ENCODE measurements around the gene FKBP5.
A peak's percentile ranks its signal among the peaks of the same experiment; 100 is the strongest.
"Not testable (repeated sequence)": the region's sequence is repeated elsewhere in the genome, so short reads cannot be mapped to it uniquely, and the experiment has no call there.

FKBP5 gene

DNA sequence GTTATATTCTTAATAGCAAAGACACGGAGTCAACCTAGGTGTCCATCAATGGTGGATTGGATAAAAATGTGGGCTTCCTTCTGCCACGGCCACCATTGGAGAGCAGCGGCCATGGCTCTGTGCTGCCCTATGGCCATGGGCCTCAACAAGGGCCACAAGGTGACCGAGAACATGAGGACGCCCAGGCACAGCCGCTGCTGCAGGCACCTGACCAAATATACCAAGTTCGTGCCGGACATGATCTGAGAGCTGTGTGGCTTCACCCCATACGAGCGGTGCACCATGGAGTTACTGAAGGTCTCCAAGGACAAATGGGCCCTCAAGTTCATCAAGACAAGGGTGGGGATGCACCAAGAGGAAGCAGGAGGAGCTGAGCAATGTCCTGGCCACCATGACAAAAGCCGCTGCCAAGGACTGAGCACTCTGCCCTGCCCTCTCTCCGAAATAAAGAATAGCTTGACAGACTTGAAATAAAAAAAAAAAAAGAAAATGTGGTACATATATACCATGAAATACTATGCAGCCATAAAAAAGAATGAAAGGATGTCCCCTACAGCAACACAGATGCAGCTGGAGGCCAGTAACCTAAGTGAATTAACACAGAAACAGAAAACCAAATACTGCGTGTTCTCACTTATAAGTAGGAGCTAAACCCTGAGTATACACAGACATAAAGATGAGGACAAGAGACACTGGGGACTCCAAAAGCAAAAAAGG lies 81.0 kb downstream of the FKBP5 start:
- ATAC-seq (replicated peaks; ENCODE audit: extremely low read depth, poor library complexity, severe bottlenecking), result no peak
- H3K27ac Mint-ChIP-seq (ENCODE audit: low read depth), result no peak overlapping the region
- no peak for DNase-seq (ENCODE audit: low spot score in 2 of 2)

DNA sequence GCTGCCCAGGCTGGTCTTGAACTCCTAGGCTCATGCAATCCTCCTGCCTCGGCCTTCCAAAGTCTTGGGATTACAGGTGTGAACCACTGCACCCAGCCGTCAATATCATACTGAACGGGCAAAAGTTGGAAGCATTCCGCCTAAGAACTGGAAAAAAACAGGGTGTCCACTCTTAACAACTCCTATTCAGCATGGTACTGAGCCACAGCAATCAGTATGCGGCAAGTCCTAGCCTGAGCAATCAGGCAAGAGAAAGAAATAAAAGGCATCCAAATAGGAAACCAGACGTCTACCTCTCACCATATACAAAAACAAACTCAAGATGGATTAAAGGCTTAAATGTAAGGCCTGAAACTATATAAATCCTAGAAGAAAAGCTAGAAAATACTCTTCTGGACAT lies 83.1 kb downstream of the FKBP5 start:
- H3K27ac Mint-ChIP-seq (ENCODE audit: low read depth), result no peak overlapping the region
- H3K36me3 Mint-ChIP-seq (ENCODE audit: insufficient read depth), result peaks cover 13% of the 10 kb centered on the region
- H3K27me3 Mint-ChIP-seq, result no peaks in the 10 kb centered on the region
- peaks cover 65% of the 10 kb centered on the region for H3K4me1 Mint-ChIP-seq
- no peaks in the 10 kb centered on the region for H3K9me3 Mint-ChIP-seq
- no peak for DNase-seq (ENCODE audit: low spot score in 2 of 2)
- no peak for ATAC-seq (replicated peaks; ENCODE audit: extremely low read depth, poor library complexity, severe bottlenecking)
- peak overlapping the region; percentile 53 for H3K4me3 Mint-ChIP-seq

More for the DNA sequence above, 81.0 kb downstream of the FKBP5 start:
- Mint-ChIP-seq H3K27me3 (no peaks in the 10 kb centered on the region), H3K36me3 (ENCODE audit: insufficient read depth) (peaks cover 14% of the 10 kb centered on the region), H3K4me3 (no peak overlapping the region), H3K9me3 (no peaks in the 10 kb centered on the region), H3K4me1 (peaks cover 65% of the 10 kb centered on the region)

DNA sequence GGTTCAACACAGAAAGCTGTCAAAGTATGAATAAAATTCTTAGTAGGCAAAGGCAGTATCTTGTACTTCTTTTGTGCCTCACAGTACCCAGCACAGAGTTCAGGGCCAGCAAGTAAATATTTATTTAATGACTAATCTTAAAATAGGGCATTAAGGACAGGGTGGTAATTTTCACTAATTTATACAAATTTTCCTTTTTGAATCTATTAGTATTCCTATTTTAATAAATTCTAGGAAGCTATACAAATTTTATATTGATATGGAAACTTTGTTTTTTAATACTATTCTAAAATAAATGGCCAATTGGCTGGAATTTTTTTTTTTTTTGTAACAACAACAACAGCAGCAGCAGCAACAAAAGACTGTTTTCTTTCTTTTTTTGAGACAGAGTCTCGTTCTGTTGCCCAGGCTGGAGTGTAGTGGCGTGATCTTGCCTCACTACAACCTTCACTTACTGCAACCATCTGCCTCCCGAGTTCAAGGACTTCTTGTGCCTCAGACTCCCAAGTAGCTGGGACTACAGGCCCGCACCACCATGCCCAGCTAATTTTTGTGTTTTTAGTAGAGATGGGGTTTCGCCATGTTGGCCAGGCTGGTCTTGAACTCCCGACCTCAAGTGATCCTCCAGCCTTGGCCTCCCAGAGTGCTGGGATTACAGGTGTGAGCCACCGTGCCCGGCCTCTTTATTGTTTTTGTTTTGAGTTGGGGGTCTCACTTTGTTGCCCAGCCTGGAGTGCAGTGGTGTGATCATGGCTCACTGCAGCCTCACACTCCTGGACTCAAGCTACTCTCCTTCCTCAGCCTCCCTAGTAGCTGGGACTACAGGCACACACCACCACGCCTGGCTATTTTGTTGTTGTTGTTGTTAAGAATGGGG lies 85.2 kb downstream of the FKBP5 start:
- DNase-seq (ENCODE audit: low spot score in 2 of 2) (no peak), ATAC-seq (replicated peaks; ENCODE audit: extremely low read depth, poor library complexity, severe bottlenecking) (no peak)
- Mint-ChIP-seq H3K36me3 (ENCODE audit: insufficient read depth) (peaks cover 9% of the 10 kb centered on the region), H3K9me3 (no peaks in the 10 kb centered on the region), H3K4me1 (peaks cover 67% of the 10 kb centered on the region), H3K27ac (ENCODE audit: low read depth) (peak overlapping the region; percentile 81), H3K4me3 (peak overlapping the region; percentile 73), H3K27me3 (no peaks in the 10 kb centered on the region)

DNA sequence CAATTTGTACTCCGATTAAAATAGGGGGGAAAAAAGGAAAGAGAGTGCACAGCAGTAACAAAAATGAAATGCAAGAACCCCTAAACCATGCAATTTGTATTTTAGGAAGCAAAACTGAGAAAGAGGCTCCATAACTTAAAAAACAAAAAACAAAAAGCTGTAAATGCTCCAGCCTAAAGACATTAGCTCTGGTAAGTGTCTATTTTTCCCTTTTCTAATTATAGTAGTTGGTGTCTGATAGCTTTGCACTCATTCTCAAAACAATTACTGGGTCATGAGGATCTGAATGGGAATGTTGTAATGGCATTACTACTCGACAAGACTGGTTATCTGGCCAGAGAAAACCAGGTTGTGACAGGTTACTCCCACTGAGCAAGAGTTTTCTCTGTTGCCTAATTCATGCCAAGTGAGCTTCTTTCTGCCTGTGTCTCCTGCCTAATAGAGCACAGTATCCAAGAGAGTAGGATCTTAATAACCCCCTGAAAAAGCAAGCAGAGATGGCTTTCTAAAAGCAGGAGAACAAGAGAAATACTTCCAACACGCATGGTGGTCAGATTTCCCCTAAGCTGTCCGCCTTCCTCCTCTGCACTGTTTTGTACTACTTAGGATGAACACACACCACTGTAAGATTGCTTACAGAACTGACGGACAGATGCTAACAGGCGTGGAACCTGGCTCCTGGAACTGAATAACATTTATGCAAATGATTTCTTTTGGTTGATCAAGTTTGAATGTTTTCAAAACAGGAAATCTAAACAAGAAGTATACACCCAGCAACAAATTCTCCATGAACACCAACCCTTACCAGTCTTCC lies 86.4 kb downstream of the FKBP5 start:
- Mint-ChIP-seq H3K27me3 (no peaks in the 10 kb centered on the region), H3K4me1 (peaks cover 61% of the 10 kb centered on the region), H3K27ac (ENCODE audit: low read depth) (peak overlapping the region; percentile 81), H3K9me3 (no peaks in the 10 kb centered on the region), H3K36me3 (ENCODE audit: insufficient read depth) (peaks cover 7% of the 10 kb centered on the region), H3K4me3 (peak overlapping the region; percentile 73)
- DNase-seq (ENCODE audit: low spot score in 2 of 2) (no peak), ATAC-seq (replicated peaks; ENCODE audit: extremely low read depth, poor library complexity, severe bottlenecking) (peak; percentile 7)

DNA sequence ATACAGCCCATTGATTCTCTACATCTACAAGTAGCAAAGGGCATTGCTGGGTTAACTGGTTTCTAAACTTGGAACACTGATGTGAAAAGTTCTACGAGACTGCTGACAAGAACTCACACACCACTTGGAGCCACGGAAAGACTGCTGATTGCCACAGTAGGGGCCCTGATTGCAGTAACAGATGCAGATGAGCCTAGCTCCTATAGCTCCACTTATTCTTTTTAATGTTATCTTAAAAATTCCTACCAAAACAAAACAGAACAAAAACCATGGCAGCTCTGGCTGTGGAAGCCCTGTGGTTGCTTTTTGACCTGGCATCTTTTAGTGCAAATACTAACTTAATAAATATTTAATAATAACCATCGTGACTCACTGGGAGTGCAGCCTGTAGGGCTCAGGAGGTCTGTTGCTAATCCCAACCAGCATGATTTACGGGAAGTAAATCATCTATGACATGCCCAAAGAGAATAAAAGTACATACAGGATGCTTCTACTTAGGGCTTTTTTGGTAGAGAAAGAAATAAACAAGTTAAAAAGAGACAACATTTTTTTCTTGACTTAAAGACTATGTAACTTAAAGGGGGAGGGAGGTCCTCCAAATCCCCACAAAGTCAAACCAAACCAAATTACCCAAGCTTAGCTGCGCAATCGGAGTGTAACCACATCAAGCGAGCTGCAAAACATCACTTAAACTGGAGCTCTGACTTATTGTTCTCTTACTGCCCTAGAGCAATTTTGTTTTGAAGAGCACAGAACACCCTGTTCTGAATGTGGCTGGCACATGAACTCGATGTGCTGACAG lies 87.2 kb downstream of the FKBP5 start:
- ATAC-seq (replicated peaks; ENCODE audit: extremely low read depth, poor library complexity, severe bottlenecking) (peak; percentile 87), DNase-seq (ENCODE audit: low spot score in 2 of 2) (peak; percentile 38 to 74)
- H3K4me3 Mint-ChIP-seq, result peak overlapping the region; percentile 73
- H3K9me3 Mint-ChIP-seq, result no peaks in the 10 kb centered on the region
- peaks cover 14% of the 10 kb centered on the region for H3K36me3 Mint-ChIP-seq (ENCODE audit: insufficient read depth)
- peaks cover 62% of the 10 kb centered on the region for H3K4me1 Mint-ChIP-seq
- no peaks in the 10 kb centered on the region for H3K27me3 Mint-ChIP-seq
- H3K27ac Mint-ChIP-seq (ENCODE audit: low read depth), result peak overlapping the region; percentile 81

DNA sequence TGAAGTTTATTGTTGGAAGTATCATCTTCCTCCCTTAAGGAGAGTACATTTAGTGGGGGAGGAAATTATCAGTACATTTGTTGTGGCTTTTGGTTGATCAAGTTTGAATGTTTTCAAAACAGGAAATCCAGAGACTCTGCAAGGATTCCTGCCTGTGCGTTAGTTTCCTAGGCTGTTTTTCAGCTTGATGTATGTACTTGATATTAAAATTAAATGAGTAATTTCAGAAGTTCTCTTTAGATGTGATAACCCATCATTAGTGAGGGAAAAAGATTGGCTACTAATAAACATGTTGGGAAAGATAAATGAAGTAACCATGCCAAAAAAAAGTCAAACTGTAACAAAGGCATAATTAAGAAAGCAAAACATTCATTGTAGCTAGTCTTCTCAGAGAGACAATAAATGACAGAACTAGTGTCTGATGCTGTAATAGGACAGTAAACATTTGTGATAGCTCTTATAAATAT lies 88.0 kb downstream of the FKBP5 start:
- DNase-seq (ENCODE audit: low spot score in 2 of 2) (no peak), ATAC-seq (replicated peaks; ENCODE audit: extremely low read depth, poor library complexity, severe bottlenecking) (no peak)
- peak overlapping the region; percentile 81 for H3K27ac Mint-ChIP-seq (ENCODE audit: low read depth)
- H3K4me3 Mint-ChIP-seq, result peak overlapping the region; percentile 73
- H3K27me3 Mint-ChIP-seq, result no peaks in the 10 kb centered on the region
- H3K4me1 Mint-ChIP-seq, result peaks cover 61% of the 10 kb centered on the region
- peaks cover 15% of the 10 kb centered on the region for H3K36me3 Mint-ChIP-seq (ENCODE audit: insufficient read depth)
- no peaks in the 10 kb centered on the region for H3K9me3 Mint-ChIP-seq

DNA sequence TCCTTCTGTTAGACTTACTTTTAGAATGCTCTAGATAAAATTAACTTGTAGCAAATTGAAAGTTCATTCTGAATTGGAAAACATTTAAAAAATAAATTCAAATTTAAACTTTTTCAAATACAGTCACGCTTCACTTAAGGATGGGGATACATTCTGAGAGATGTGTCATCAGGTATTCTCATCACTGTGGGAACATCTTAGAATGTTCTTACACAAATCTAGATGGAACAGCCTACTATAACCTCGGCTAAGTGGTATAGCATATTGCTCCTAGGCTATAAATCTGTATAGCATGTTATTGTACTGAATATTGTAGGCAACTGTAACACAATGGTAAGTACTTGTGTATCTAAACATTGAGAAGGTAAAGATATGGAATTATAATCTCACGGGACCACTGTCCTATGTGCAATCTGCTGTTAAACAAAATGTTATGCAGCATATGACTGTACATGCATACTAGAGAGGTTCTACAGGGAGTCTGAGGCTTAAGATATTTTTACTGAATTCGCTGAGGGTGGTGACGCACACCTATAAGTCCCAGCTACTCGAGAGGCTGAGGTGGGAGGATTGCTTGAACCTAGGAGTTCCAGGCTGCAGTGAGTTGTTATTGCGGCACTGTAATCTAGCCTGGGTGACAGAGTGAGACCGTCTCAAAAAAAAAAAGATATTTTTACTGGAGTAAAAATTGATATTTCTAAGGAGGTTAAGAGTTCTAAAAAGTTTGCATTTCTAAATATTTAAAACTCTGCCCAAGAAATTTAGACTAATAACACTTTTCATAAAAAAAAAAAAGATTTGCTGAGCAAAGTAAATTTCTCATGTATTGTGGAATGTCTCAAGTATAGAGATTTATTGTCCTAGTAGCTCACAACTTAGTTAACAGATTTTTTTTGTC lies 88.7 kb downstream of the FKBP5 start:
- Mint-ChIP-seq H3K9me3 (no peaks in the 10 kb centered on the region), H3K4me3 (peak overlapping the region; percentile 73), H3K27me3 (no peaks in the 10 kb centered on the region), H3K36me3 (ENCODE audit: insufficient read depth) (peaks cover 14% of the 10 kb centered on the region), H3K27ac (ENCODE audit: low read depth) (peak overlapping the region; percentile 81), H3K4me1 (peaks cover 58% of the 10 kb centered on the region)
- no peak for ATAC-seq (replicated peaks; ENCODE audit: extremely low read depth, poor library complexity, severe bottlenecking)
- no peak for DNase-seq (ENCODE audit: low spot score in 2 of 2)

DNA sequence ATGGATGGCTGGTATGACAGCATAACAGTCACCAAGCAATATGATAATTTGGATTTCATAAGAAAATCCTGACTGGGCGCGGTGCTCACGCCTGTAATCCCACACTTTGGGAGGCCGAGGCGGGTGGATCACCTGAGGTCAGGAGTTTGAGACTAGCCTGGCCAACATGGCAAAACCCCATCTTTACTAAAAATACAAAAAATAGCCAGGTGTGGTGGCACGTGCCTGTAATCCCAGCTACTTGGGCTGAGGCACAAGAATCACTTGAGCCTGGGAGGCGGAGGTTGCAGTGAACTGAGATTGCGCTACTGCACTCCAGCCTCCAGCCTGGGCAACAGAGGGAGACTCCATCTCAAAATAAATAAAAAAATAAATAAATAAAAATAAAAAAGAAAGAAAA lies 90.1 kb downstream of the FKBP5 start:
- DNase-seq (ENCODE audit: low spot score in 2 of 2); ATAC-seq (replicated peaks; ENCODE audit: extremely low read depth, poor library complexity, severe bottlenecking); H3K4me3 Mint-ChIP-seq; H3K9me3 Mint-ChIP-seq; H3K27me3 Mint-ChIP-seq: not testable (repeated sequence)
- H3K27ac Mint-ChIP-seq (ENCODE audit: low read depth), result peak overlapping the region; percentile 61
- peaks cover 58% of the 10 kb centered on the region for H3K4me1 Mint-ChIP-seq
- H3K36me3 Mint-ChIP-seq (ENCODE audit: insufficient read depth), result peaks cover 14% of the 10 kb centered on the region

DNA sequence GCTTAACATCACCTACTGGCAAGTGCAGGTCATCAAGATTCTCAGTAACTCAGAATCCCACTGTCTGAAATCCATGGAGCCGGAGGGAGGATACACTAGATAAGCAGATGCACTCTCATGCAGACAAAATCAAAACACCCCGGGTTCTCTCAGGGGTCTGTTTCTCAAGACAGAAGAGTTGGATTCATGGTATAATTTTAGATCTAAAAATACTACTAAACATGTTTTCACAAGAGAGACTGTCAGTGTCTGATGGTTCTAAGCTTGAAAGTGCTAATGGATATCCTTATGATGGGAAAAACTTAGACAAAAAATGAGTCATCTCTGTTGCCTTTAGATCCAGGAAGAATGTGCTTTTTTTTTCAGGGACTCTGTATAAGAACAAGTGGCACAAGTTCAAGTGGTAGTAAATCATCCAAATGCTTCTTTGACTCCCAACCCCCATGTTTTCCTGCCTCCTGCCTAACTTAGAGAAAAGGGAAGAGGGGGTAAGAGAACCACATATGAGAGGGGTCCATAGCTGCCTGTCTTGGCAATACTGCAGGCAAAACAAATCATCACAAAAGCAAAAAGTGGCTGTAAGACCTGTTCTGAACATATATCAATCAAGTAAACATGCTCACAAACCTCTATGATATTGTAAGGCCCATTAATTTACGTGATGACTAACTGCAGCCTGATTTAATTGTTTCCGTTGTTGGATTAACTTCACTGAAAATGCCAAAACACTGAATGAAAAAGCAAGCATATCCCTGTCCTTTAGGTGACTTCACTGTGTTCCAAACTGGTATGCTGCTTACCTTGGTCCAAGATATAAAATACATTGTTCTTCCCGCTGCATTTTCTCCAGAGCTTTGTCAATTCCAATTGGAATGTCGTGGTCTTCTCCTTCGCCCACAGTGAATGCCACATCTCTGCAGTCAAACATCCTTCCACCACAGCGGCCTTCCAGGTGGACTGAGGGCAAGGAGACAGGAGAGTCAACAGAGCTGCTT lies 92.0 kb downstream of the FKBP5 start:
- no peak overlapping the region for H3K27ac Mint-ChIP-seq (ENCODE audit: low read depth)
- peaks cover 54% of the 10 kb centered on the region for H3K4me1 Mint-ChIP-seq
- H3K4me3 Mint-ChIP-seq, result no peak overlapping the region

DNA sequence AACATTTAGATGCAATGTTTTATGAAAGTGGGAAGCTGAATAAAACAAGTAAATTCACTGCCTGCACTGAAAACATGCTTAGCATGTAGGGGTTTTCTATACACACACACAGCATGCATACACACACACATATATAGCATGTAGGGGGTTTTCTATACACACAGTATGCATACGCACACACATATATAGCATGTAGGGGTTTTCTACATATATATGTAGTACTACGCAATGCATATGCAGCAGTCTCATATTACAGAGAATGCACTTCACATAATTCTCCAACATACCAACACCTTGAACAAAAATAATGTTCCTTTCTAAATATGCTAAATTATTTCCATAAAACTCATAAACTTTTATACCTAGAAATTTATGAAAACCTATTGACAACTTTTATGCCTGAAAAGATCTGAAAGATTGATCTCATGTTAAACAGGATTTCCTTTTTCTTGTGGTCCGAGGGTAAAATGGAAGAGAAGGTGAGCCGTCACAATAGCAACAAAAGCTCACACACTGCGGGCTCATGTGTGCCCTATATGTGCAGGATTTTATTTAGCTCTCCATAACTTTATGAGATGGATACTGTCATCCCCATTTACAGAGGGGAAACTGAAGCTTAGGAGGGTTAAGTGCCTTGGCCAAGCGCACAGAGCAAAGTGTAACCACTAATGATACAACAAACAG lies 94.1 kb downstream of the FKBP5 start:
- H3K36me3 Mint-ChIP-seq (ENCODE audit: insufficient read depth), result peaks cover 23% of the 10 kb centered on the region
- DNase-seq (ENCODE audit: low spot score in 2 of 2) (no peak), ATAC-seq (replicated peaks; ENCODE audit: extremely low read depth, poor library complexity, severe bottlenecking) (no peak)
- H3K9me3 Mint-ChIP-seq, result no peaks in the 10 kb centered on the region
- H3K27ac Mint-ChIP-seq (ENCODE audit: low read depth), result peak overlapping the region; percentile 49
- H3K4me3 Mint-ChIP-seq, result peak overlapping the region; percentile 23
- peaks cover 56% of the 10 kb centered on the region for H3K4me1 Mint-ChIP-seq
- H3K27me3 Mint-ChIP-seq, result no peaks in the 10 kb centered on the region

More for the DNA sequence above, 92.0 kb downstream of the FKBP5 start:
- ATAC-seq (replicated peaks; ENCODE audit: extremely low read depth, poor library complexity, severe bottlenecking), result no peak
- Mint-ChIP-seq H3K9me3 (no peaks in the 10 kb centered on the region), H3K27me3 (no peaks in the 10 kb centered on the region), H3K36me3 (ENCODE audit: insufficient read depth) (peaks cover 18% of the 10 kb centered on the region)
- no peak for DNase-seq (ENCODE audit: low spot score in 2 of 2)

Data from central memory CD8-positive, alpha-beta T cell (primary cell).